Measurements from ENCODE around the gene ELMO1.

DNA sequence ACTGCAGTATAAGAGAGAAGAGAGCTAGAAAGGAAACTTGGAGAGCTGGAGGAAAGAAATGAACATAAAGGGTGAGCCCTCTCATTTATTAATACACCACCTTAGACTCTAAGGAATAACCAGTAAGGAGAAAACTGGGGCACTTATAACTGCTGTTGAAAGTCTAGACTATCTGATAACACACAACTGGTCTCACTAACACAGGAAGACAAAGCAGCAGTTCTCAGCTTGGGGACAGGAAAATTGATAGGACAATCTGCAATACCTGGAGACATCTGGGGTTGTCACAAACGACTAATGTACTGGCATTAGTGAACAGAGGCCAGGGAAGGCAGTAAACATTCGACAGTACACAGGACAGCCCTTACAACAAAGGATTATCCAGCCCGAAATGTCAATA, 6.8 kb downstream of the ELMO1 start:
- TF ChIP-seq, protein P1, sequence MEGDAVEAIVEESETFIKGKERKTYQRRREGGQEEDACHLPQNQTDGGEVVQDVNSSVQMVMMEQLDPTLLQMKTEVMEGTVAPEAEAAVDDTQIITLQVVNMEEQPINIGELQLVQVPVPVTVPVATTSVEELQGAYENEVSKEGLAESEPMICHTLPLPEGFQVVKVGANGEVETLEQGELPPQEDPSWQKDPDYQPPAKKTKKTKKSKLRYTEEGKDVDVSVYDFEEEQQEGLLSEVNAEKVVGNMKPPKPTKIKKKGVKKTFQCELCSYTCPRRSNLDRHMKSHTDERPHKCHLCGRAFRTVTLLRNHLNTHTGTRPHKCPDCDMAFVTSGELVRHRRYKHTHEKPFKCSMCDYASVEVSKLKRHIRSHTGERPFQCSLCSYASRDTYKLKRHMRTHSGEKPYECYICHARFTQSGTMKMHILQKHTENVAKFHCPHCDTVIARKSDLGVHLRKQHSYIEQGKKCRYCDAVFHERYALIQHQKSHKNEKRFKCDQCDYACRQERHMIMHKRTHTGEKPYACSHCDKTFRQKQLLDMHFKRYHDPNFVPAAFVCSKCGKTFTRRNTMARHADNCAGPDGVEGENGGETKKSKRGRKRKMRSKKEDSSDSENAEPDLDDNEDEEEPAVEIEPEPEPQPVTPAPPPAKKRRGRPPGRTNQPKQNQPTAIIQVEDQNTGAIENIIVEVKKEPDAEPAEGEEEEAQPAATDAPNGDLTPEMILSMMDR (IDR thresholded peaks at IDR 0.05), result no peak
- TF ChIP-seq POLR2A (IDR thresholded peaks at IDR 0.05), result no peak

Data from heart left ventricle (tissue), 13 donors.